Right renal cortex interstitium (tissue), 3 donors: Measurements from ENCODE around the gene HEATR5A. TPM values are rescaled to one million over a fixed set of nuclear protein-coding genes. Genes with fewer than 3 reads are reported as not detected.
"Not testable (repeated sequence)": the region's sequence is repeated elsewhere in the genome, so short reads cannot be mapped to it uniquely, and the experiment has no call there.

ENCODE experiments used
- DNase-seq, 3 donors: peaks; one replicate each; pipeline ENCODE4 v3.0.0-alpha.2; 2013; ENCODE audit warnings: low read depth in 3 of 3, low spot score in 2 of 3
- polyA plus RNA-seq, 3 donors: library from polyadenylated mRNA; unstranded; fragments of 120-200 nt; gene quantifications; one replicate each; pipeline ENCODE4 v1.2.1, GENCODE V29; 2013; ENCODE audit not compliant: insufficient read length in 3 of 3

HEATR5A gene
- 10 to 100 TPM; 18.5 to 19.0 (median 19.0) TPM for polyA plus RNA-seq

DNA sequence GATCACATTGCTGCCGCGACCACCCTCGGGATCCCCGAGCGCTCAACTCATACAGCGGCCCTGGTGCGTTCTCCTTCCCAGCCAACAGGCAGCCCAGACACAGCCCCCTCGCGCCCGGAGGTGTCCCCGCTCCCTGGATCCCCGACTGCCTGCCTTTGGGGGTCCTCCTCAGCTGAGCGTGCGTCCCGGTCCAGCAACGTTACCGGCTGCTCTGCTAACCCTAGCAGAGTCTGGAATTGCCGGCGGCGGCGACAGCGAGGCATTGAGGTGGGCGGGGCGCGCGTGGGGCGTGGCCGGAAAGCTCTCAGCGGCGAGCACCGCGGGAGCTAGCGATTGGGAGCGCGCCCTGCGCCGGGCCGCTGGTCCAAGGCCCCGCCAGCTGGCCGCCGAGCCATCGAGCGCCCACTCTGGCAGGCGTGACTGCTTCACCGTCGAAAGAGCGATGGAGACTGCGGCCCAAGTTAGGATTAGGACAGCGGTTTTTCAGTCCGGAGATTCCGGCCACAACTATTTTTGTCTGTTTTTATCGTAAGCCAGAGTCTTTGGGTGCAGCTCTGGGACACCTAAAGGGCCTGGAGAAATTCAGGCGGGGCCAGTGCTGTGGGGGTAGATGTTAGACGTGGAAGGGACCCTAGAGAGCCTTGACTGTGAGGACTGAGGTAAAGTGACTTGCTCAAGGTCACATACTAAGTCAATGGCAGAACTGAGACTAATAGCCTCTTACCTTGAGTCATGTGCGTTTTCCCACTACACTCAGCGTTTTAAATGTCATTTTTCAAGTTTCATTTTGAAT is at the start of gene HEATR5A:
Gene HEATR5A, minus strand, starts transcription at position 232 of the 793 bp plus-strand sequence. CDS start 17,575 bp downstream, outside the sequence.
- peak; percentile 73 to 91 (median 83) for DNase-seq

DNA sequence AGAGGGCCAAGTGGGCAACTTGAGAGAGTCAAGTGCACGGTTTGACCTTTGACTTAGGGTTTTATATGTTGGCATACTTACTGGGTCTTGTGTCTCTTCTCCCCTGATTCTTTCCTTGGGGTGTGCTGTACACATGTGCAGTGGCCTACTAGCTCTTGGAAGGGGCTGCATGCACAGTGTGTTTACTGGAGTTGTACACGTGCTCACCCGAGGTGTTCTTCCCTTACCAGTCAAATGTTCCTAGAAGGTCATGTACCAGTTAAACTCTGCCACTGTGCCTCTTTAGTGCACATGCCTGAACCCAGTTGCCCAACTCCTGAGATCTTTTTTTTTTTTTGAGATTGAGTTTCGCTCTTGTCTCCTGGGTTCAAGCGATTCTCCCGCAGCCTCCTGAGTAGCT is 46.2 kb upstream of the HEATR5A start:
- no peak for DNase-seq

DNA sequence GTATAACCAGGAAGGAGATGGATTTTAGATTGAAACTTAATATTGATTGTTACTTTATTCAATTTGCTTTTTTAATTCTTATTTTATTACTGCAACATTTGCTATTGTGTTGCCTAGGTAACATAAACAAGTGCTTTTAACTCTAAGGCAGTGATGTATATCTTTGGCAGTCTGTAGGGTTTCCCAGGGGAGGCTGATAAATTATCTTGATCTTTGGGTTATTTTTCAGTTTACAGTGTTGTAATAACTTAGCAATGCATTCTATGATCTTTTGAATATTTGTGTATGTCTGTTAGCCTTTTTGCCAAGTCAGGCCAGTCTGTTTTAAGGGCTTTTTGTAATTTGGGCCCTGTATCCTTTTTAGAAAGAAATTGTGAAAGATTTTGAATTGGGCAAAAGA is 44.8 kb upstream of the HEATR5A start:
- no peak for DNase-seq

DNA sequence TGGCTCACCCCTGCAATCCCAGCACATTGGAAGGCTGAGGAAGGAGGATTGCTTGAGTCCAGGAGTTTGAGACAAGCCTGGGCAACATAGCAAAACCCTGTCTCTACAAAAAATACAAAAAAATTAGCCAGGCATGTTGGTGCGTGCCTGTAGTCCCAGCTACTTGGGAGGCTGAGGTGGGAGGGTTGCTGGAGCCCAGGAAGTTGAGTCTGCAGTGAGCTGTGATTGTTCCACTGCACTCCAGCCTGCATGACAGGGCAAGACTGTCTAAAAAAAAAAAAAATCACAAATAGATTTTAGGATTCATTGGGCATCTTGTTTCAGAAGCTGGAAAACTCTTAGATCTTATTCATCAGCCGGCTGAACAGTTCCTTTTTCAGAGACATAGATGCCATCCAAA is 42.1 kb upstream of the HEATR5A start:
- DNase-seq = not testable (repeated sequence)

DNA sequence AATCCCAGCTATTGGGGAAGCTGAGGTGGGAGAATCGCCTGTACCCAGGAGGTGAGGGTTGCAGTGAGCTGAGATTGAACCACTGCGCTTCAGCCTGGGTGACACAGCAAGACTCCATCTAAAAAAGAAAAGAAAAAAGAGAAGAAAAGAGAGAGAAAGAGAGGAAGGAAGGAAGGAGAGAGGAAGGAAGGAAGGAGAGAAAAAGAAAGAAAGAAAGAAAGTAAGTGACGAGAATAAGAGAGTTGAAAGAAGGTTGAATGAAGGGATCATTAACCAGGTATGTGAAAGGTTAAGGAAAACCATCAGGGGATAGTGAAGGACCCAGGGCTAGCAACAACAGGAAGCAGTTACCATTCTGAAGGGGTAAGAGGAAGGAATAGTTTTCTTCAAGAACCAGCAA is 41.2 kb upstream of the HEATR5A start:
- no peak for DNase-seq

DNA sequence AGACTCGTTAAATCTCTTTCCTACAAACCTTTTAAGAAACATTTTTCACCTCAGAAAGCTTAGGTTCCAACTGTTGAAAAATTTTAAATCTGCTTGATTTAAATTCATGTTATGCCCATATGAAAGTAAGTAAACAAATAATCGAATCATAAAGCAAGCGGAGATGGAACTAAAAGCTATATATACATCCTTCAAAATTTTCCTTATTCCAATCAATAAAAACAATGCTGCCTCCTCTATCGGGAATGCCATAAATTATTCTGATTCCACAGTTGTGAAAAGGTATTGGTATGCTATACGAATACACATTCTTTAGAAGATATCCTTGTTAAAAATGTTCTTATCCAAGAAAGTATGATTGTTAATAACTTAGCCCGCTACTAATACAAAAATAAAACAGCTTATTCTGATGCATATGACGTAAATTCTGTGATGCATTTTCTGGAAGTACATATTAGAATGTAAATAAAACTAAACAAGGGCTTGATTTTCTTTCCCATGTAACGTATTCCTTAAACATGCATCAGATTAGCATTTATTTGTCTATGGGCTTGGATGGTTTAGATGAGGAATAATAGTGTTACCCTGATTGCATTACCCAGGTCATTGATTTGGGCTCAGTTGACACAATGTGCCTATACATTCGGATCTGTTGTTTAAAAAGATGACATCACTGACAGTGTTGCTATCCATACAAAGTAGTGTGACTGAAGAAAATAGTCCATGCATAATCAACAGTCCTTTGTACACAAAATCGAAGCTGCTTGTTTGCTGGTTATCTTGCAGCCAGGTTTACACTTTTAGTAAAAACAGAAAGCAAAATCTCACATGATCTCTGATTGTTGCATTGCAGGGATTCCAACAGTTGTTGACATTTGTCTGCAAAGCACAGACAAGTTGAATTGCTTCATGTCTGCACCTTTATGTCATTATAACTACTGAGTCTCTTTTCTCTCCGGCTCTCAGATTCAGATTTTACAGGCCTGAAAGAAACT is 37.6 kb upstream of the HEATR5A start:
- DNase-seq = no peak

DNA sequence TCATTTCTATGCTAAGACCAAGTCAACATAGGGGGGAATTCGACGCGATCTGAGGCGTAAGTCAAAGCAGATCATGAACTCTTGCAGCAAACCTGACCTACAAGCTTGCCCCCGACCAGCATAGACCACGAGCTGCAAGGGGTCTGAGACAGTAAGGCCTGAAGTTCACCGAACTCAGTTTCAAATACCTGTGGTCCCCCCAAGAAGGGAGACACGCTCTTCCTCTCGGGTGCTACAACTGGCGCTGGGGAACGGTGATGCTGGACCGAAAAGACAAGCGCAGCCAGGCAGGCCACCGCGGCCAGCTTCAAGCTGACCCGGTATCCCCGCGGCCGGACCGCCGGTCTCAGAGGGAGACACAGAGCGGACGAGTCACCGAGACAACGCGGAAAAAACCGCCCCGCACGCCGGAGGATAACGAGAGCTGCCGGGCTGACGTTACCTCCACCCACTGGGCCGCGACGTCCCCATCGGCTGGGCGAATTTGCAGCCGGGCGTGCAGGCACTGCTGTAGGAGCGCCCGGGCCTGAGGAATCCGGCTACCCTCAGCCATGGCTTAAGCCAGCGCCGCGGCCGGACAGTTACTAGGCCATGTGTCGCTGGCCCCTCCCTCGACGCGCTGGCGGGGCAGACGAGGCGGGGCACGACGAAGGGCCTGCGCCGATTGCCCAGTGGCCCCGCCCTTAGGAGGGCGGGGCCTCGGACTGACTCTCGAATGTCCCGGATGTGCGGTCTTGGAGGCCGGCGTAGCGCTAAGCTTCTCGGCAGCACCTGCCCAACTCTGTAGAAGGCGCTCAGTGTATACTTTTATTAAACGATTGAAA is 36.7 kb upstream of the HEATR5A start, which contains the start of gene DTD2:
Gene DTD2, minus strand, starts transcription at position 666 of the 824 bp plus-strand sequence. Its CDS starts 113 bp downstream, at position 553.
- DNase-seq = peak; percentile 90 to 96 (median 92)

DNA sequence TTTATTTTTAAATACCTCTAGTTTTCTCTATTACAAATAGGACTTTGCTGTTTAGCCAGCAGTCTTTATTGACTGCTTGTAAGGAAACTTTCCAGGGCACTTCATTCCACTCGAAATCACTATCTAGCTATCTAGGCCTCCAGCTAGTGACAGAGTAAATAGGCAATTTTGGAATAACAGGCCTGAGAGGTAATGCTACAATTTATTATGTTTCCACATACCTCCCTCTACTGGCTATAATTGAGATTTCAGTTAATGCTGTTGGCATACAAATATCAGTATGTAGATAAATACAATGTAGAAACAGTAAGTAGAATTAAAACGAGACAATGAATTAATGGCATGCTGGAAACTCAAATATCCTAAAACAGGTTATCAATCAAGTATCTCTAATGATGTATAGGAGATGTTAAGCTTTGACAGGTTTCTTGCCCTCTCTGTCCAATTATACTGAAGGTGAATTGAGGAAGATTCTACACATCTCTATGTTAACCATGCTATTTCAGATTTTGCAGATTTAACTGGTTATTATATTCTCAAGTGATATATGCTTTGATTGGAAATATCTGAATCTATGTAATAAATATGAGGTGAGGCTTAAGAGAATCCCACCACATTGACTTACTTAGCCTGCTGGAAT is 29.7 kb upstream of the HEATR5A start:
- DNase-seq = no peak

DNA sequence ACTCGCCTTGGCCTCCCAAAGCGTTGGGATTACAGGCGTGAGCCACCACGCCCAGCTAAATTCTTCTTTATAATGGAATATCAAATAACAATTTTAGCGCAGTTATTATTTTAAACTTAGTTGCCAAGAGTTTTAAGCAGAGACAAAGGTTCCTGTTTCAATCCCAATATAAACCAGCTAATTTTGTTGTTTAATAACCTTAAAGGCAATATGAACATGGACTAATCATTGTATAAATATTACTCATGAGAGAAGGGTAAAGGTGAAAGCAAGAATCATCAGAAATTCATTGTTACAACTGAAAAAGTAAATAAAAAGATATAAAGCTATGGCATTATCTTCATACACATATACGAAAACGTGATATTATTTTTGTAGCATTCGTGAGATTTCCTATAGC is 28.8 kb upstream of the HEATR5A start:
- no peak for DNase-seq

DNA sequence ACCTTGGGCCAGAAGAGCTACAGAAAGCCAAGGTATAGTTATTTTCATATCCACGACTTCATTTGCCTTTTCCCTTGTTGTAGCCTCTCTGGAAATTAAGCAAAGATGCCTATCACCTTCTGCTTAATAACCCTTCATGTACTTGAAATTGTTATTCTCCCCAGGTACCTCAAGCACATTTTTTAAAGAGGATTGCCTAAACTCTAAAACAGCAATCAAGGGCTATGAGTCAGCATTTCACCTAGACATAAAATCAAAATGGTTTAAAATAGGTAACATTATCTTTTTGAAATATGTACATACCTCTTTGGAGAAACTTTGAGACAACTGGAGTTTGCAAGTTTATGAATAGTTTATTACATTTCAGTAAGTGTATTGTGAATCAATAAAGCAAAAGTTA is 25.4 kb upstream of the HEATR5A start:
- no peak for DNase-seq

DNA sequence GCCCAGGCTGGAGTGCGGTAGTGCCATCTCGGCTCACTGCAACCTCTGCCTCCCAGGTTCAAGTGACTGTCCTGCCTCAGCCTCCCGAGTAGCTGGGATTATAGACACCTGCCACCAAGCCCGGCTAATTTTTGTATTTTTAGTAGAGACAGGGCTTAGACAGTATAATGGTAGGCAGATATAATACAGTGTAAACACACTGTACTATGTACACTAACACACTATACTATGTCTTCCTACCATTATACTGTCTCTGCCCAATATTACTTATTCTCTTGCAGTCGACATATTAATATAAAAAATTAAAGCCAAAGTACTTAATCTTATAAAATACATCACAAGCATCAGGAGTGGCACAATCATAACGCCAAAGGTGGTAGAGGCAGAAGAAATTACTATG is 21.9 kb upstream of the HEATR5A start:
- no peak for DNase-seq

DNA sequence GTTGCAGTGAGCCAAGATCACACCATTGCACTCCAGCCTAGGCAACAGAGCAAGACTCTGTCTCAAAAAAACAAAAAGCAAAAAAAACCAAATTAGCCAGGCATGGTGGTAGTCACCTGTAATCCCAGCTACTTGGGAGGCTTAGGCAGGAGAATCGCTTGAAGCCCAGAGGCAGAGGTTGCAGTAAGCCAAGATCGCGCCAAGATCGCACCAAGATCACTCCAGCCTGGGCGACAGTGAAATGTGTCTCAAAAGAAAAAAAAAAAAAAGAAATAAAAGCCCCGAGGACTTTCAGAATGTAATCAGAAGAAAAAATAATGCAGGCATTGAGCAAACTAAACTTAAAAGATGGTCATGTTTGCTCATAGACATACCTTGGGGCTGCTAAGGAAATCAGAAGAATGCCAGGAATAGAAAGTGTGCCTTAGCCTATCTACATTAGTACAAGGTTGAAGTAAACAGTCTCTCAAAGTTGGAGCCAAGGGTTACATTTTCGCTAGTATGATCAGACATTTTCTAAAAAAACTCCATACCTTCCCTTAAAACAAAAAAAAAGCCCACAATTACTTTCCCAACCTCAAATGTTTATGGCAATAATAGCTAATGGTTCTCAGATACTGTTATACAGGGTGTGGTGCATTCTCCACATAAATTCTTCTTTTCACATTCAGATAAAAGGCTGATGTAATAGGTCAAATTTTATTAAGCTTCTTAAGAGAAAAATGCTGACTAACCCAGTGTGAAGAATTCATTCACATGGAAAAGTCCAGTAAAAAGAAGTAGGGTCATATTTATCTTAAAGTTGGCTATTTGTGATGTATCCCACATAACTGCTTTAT is 21.1 kb upstream of the HEATR5A start:
- DNase-seq = no peak

DNA sequence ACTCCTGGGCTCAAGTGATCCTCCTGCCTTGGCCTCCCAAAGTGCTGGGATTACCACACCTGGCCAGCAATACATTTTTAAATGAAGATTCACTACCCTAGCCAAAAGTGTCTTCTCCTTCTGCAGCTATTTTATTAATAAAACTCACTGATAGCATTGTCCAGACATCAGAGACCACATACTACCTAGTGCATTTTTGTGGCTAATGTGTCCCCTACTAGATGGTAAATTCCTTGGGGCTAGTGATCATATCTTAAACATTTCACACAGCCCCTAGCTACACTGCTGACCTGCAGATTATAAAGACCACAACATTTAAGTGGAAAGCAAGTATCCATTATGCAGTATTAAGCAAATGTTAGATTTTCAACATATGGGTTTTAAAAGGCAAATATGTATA is 19.9 kb upstream of the HEATR5A start:
- DNase-seq = no peak

DNA sequence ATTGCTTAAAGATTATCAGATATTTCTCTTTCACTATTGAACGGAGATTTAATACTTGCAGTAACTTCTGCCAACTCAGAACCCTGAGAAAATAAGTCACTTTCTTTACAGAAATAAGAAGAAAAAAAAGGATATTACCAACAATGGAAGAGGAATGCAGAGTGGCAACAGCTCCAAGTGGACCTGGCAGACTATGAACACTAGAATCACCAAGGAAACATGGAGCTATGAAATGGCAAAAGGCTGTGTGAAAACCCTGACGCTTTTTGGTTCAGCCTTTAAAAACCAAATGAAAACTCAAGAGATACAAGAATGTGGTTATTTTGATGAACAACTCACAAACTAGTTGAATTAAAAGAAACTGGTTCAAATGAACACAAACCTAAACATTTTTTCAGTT is 19.2 kb upstream of the HEATR5A start:
- no peak for DNase-seq

DNA sequence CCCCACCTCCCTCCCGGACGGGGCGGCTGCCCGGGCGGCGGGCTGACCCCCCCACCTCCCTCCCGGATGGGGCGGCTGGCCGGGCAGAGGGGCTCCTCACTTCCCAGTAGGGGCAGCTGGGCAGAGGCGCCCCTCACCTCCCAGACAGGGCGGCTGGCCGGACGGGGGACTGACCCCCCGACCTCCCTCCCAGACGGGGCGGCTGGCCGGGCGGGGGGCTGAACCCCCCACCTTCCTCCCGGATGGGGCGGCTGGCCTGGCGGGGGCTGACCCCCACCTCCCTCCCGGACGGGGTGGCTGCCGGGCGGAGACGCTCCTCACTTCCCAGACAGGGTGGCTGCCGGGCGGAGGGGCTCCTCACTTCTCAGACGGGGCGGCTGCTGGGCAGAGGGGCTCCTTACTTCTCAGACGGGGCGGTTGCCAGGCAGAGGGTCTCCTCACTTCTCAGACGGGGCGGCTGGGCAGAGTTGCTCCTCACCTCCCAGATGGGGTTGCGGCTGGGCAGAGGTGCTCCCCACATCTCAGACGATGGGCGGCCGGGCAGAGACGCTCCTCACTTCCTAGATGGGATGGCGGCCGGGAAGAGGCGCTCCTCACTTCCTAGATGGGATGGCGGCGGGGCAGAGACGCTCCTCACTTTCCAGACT is 16.8 kb upstream of the HEATR5A start:
- not testable (repeated sequence) for DNase-seq

DNA sequence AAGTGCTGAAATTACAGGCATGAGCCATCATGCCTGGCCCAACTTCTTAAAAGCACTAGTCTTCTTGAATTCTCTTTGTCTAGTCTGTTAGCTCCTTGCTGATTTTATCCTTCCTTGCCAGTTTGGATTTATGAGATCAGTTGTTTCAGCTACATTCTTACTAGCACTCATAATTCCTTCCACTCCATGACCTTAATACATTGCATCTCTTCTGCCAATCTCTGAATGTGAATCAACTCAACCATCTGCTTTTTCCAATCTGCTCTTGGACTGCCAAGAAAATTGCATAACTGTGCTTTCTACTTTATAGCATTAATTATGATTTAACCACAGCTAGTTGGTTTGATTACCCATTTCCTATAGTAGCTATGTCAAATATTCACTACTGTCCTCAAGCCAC is 14.9 kb upstream of the HEATR5A start:
- DNase-seq = no peak

DNA sequence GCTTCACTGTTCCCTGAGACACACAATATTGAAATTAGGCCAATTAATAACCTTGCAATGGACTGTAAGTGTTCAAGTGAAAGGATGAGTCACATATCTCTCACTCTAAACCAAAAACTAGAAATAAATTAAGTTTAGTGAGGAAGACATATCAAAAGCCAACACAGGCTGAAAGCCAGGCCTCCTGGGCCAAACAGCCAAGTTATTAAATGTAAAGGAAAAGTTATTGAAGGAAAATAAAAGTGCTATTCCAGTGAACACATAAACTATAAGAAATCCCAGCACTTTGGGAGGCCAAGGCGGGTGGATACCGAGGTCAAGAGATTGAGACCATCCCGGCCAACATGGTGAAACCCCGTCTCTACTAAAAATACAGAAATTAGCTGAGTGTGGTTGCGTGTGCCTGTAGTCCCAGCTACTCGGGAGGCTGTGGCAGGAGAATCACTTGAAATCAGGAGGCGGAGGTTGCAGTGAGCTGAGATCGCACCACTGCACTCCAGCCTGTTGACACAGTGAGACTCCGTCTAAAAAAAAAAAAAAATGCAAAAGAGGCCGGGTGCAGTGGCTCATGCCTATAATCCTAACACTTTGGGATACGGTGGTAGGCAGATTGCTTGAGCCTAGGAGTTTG is 10.4 kb upstream of the HEATR5A start:
- no peak for DNase-seq

DNA sequence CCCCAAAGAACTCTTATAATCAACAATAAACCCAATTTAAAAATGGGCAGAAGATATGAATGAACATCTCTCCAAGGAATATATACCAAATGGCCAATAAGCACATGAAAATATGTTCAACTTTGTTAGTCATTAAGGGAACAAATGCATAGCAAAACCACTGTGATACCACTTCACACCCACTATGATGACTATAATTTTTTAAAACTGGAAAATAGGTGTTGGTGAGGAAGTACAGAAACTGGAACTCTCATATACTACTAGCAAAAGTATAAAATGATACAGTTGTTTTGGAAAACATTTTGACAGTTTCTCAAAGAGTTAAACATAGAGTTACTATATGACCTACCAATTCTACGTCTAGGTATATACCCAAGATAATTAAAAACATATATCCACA is 9.4 kb upstream of the HEATR5A start:
- DNase-seq = no peak
